ENCODE results near the gene ZNF235.
"Not testable (repeated sequence)": the region's sequence is repeated elsewhere in the genome, so short reads cannot be mapped to it uniquely, and the experiment has no call there.

The ZNF235 gene

DNA sequence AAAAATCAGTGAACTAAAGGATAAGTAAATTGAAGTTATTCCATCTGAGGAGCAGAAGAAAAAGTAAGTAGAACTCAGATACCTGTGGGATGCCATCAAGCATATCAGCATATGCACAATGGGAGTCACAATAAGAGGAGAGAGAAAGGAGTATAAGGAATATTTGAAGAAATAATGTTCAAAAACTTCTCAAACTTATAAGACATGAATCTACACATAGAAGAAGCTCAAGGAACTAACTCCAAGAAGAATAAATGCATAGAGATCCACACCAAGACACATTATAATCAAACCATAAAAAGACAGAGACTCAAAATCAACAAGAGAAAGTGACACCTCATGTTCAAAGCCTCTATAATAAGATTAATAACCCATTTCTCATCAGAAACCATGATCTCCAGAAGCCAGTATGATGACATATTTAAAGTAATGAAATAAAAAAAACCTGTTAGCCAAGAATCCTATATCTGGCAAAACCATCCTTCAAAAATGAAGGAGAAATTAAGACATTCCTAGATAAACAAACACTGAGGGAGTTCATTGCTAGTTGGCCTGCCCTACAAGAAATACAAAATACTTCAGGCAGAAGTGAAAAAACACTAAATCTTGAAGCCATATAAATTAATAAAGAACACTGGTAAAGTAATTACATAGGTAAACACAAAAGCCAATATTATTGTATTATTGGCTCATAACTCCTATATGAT lies 49.0 kb downstream of the ZNF235 start:
- no peak for DNase-seq

DNA sequence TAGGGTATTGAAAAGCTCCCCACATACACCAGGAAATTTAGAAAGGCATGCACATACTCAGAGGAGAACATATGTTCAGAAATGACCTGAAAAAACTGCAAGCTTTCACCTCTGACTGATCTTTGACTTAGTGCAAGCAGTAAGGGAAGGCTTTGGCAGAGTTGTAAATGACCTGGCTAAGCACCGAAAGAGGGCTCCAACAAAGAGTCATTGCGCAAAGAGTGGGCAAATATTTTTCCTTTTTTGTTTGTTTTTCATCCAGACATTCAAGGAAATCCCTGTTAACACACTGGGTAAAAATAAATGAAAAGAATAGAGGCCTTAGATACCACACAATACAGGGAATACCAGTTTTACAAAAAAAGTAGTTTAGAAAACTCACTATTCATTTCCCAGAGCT lies 50.3 kb downstream of the ZNF235 start:
- DNase-seq: no peak

DNA sequence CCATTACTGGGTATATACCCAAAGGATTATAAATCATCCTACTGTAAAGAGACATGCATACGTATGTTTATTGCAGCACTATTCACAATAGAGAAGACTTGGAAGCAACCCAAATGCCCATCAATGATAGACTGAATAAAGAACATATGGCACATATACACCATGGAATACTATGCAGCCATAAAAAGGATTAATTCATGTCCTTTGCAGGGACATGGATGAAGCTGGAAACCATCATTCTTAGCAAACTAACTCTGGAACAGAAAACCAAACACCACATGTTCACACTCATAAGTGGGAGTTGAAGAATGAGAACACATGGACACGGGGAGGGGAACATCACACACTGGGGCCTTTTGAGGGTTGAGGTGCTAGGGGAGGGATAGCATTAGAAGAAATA lies 51.4 kb downstream of the ZNF235 start:
- not testable (repeated sequence) for DNase-seq

DNA sequence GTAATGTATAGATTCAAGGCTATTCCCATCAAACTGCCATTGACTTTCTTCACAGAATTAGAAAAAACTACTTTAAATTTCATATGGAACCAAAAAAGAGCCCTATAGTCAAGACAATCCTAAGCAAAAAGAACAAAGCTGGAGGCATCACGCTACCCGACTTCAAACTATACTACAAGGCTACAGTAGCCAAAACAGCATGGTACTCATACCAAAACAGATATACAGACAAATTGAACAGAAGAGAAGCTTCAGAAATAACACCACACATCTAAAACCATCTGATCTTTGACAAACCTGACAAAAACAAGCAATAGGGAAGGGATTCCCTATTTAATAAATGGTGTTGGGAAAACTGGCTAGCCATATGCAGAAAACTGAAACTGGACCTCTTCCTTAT lies 52.5 kb downstream of the ZNF235 start:
- DNase-seq: not testable (repeated sequence)

DNA sequence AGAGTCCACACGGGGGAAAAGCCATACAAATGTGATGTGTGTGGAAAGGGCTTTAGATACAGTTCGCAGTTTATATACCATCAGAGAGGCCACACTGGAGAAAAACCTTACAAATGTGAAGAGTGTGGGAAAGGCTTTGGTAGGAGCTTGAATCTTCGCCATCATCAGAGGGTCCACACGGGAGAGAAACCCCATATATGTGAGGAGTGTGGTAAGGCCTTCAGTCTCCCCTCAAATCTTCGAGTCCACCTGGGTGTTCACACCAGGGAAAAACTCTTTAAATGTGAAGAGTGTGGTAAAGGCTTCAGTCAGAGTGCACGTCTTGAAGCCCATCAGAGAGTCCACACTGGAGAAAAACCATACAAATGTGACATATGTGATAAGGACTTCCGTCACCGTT lies 68.4 kb downstream of the ZNF235 start:
- no peak for DNase-seq
